GOT3 (cell line): ENCODE measurements around the gene EBNA1BP2.
"Not testable (repeated sequence)": the region's sequence is repeated elsewhere in the genome, so short reads cannot be mapped to it uniquely, and the experiment has no call there.

Source experiments
- DNase-seq: peaks from one replicate; lab custom pipeline; 2025; ENCODE audit warnings: mixed read lengths; lab: John Stamatoyannopoulos, UW

EBNA1BP2 gene

GRCh38 chr1:43171876-43172526 lies at the start of gene EBNA1BP2, which contains the start of gene CFAP57:
Gene EBNA1BP2 (minus strand): TSS chr1:43172290. CDS start chr1:43172118, 172 bp downstream.
Gene CFAP57 (plus strand): TSS chr1:43172330. CDS start chr1:43172754, 424 bp downstream.
- peak; percentile 64 for DNase-seq

DNA sequence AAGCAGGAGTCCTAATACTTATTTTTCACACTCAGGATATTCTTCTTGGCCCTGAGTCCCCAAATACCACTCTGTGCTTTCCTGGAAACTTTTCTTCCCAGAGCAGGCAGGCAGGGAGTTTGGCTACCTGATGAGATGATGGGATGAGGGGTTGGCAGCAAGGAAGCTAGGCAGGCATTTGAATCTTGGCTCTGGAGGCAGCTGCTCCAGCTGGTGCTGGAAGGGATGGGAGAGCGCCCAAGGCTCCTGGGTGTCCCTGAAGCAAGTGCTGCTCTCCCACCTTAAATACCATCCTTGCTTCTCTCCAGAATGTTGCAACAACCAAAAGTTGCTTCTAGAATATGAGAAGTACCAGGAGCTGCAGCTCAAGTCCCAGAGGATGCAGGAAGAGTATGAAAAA lies 49.7 kb upstream of the EBNA1BP2 start:
- DNase-seq: no peak

DNA sequence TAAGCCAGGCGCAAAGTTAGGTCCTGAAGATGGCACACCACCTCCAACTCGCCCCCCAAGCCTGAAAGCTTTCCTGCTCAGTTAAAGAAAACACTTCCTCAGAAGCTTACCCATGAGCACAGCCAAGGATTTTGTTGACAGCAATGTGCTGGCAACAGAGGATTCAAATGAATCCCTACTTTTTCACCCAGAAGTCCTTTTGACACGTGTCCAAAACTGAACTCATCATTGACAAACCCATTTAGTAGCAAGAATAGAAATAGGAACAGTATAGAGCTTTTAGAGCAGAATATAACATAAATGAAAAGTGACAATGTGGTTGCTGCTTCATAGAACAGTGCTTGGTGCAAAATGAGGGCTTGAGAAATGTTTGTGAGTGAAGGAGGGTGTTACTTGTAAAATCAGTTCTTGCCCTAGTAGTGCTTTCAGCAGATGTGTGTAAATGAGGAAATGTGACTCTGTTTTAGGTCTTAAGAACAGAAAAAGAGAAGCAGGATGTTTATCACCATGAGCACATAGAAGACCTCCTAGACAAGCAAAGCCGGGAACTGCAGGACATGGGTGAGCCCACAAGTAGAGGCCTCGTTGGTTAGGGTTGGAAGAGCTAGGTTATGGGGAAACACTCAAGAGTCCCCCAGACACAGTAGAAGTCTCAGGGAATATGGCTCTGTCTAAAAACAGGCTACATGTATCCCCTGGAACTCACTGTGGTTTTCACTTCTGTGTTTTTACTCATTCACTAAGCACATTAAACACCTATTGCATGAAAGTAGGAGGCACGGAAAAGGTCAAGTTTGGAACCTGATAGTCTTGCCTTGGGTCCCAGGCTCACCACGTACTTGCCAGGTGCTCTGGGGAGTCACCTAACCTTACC lies 49.1 kb upstream of the EBNA1BP2 start:
- no peak for DNase-seq

GRCh38 chr1:43217747-43218146 lies 45.7 kb upstream of the EBNA1BP2 start:
- no peak for DNase-seq

DNA sequence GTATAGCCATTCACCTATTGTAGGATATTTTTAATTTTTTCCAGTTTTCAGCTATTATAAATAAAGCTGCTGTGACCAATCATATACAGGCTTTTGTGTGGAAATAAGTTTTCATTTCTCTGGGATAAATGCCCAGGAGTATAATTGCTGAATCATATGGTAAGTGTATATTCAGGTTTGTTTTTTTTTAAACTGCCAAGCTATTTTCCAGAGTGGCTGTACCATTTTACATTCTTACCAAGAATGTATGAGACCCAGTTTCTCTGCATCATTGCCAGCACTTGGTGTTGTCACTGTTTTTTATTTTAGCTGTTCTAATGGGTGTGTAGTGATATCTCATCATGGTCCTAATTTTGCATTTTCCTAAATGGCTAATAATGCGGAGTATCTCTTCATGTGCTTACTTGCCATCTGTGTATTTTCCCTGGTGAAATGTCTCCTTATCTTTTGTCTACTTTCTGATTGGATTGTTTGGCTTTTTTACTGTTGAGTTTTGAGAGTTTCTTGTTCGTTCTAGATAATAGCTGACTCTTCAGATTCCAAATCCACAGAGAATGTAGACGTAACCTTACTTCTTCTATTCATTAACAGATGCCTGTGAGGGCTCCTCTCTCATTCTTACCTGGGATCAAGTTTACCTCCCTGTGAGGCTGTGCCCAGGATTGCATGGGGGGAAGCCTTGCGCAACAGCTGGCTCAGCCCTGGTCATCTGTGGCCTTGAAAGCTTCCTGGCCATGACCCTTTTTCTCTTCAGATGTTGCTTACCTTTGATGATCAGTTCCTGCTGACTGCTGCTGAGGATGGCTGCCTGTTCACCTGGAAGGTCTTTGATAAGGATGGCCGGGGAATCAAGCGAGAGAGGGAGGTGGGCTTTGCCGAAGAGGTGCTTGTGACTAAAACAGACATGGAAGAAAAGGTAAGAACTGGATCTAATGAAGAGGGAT lies 42.7 kb upstream of the EBNA1BP2 start:
- DNase-seq: no peak

DNA sequence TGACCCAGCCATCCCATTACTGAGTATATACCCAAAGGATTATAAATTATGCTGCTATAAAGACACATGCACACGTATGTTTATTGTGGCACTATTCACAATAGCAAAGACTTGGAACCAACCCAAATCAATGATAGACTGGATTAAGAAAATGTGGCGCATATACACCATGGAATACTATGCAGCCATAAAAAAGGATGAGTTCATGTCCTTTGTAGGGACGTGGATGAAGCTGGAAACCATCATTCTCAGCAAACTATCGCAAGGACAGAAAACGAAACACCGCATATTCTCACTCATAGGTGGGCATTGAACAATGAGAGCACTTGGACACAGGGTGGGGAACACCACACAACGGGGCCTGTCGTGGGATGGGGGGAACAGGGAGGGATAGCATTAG lies 36.2 kb upstream of the EBNA1BP2 start:
- DNase-seq: not testable (repeated sequence)

- DNase-seq: no peak
Measured at GRCh38 chr1:43207229-43207853, 35.3 kb upstream of the EBNA1BP2 start.

DNA sequence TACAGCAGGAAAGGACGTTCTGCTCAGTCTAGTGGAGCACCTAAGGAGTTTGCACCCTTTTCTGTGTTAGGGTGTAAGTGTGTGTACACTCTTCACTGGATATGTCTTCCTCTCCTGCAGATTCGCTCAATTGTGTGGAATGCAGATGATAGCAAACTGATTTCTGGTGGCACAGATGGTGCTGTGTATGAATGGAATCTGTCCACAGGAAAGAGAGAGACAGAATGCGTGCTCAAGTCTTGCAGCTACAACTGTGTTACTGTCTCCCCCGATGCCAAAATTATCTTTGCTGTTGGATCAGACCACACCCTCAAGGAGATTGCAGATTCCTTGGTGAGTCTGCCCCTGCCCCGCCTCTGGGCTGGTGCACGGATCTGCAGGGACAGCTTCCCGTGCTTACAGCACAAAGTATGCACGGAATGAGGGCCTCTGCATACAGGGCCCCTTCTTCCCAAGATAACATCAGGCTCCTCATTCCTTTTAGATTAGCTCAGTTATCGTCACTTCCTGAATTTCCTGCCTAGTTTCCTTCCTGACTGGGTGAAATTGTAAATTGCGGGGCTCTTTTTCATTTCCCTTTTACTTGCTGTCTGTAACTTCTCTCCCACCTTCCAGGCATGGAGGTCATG lies 34.6 kb upstream of the EBNA1BP2 start:
- peak; percentile 13 for DNase-seq

DNA sequence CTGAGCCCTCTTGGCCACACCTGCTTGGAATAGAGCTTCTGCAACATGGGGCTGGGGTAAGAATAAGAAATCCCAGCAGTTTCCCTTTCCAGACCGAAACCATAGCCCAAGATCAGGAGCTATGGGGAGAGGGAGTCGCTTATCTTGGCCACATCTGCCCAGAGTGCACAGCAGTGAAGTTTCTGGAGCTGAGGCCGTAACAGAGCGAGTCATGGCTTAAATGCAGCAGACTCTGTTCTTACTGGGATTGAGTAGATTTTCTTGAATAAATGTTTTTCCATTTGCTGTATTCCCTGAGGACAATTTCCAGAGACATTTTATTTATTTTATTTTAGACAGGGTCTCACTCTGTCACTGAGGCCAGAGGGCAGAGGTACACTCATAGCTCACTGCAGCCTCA lies 33.6 kb upstream of the EBNA1BP2 start:
- no peak for DNase-seq

- DNase-seq: no peak
Measured at GRCh38 chr1:43204394-43204793, 32.3 kb upstream of the EBNA1BP2 start.

- DNase-seq: no peak
Measured at GRCh38 chr1:43203859-43204258, 31.8 kb upstream of the EBNA1BP2 start.

DNA sequence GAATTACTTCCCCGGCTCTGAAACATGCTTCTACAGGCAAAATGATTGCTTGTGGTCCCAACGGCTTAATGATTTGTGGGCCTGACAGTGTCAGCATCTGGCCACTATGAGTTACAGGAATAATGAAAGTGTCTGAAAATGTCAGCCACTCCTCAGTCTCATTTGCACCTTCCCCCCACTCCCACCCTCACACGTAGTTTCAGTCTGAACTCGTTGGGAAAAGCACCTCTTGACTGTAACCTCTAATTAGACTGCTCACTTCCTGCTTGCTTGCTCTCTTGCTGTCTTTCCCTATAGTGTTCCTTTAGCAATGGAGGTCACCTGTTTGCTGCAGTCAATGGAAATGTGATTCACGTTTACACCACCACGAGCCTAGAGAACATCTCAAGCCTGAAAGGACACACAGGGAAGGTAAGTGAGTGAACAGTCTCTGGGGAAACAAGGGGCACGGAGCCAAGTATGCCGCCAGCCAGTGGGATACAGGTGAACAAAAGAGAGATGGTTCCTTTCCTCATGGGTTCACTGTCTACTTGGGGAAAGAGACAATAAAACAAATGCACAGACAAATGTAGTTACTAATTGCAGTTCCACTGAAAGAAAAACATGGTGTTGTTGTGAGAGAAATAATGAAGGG lies 27.1 kb upstream of the EBNA1BP2 start:
- no peak for DNase-seq

DNA sequence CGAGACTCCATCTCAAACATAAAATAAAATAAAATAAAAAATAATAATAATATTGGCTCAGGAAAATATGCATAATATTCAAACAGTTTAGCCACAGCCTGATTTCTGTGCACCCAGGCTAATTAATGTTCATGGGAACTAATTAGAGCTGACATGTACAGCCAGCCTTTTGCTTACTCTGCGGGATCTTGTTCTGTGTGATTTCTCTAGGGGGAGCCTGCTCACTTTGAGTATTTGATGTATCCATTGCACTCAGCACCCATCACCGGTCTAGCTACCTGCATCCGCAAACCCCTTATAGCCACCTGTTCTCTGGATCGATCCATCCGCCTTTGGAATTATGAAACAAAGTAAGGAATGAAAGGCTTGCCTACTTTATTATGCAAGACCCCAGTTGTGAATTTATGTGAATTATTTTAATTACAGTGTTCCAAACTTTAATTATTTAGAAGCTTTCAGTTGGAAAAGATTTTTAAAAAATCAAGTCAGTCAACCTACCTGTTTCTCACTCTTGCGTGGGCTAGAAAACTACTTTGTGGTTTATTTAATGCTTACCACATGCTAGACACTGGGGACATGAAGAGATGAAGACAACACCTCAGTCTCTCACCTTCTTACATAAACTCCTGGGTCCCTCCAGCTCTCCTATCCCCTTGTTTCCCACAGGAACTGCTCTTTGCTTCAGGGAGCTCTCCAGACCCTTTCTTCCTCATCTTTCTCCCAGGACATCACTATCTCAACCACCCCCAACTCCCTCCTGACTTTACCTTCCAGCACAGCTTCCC lies 25.4 kb upstream of the EBNA1BP2 start:
- no peak for DNase-seq

DNA sequence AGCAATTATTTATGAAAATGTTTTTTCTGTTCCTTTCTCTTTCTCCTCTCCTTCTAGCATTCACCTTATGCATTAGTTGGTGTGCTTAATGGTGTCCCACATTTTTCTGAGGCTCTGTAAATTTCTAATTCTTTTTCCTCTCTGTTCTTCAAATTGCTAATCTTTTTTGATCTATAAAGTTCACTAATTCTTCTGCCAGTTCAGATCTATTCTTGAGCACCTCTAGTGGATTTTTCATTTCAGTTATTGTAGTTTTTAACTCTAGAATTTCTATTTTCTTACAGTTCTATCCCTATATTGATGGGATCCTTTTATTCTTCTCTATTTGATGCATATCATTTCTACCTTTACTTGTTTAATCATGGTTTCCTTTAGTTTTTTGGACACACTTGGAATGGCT lies 22.4 kb upstream of the EBNA1BP2 start:
- DNase-seq: no peak

GRCh38 chr1:43188106-43188505 lies 16.0 kb upstream of the EBNA1BP2 start:
- DNase-seq: no peak

DNA sequence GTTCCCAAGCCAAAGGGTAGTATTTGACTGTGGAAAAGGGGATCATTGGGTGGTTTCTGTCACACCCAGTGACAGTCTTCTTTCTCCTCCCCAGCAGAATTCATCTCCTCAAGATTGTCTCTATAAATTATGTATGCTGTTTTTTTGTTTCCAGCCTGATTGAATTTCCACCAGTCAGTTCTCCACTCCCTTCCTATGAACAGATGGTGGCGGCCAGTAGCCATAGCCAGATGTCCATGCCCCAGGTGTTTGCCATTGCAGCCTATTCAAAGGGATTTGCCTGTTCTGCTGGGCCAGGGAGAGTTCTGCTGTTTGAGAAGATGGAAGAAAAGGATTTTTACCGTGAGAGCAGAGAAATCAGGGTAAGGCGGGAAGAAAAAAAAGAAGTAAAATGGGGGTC lies 12.9 kb upstream of the EBNA1BP2 start:
- DNase-seq: no peak

DNA sequence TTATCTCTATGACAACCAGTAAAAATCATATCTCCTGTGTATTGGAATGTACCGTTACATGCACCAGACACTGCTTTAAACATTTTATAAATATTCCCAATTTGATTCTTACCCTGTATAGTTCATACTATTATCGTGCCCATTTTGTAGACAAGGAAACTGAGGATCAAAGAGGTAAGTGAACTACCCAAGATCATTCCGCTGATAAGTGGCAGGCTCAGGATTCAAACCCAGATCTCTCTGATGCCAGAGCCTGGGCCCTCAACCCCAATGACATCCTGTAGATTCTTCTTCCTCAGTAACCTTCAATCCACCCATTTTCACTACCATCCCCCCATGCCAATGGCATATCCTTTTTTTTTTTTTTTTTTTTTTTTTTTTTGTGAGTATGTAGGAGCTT lies 12.3 kb upstream of the EBNA1BP2 start:
- no peak for DNase-seq

- DNase-seq: no peak
Measured at GRCh38 chr1:43177691-43178090, 5.6 kb upstream of the EBNA1BP2 start.

GRCh38 chr1:43174873-43175272 lies 2.8 kb upstream of the EBNA1BP2 start:
- no peak for DNase-seq

DNA sequence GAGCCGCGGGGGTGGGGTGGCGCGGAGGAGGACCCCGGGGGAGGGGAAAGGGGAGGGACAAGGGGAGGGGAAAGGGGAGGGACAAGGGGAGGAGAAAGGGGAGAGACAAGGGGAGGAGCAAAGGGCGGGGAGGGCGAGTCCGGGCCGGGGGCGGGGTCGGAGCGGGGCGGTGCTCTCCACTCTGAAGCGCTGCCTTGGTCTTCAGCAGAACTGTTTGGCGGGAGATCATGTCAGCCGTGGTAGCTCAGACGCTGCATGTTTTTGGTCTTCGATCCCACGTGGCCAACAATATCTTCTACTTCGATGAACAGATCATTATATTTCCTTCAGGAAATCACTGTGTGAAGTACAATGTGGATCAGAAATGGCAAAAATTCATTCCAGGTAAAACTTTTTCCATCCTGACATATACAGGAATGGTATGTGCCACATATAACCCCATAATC lies 460 bp upstream of the EBNA1BP2 start:
- DNase-seq: peak; percentile 59
